Measurements from ENCODE around the gene NAA25.
"Not testable (repeated sequence)": the region's sequence is repeated elsewhere in the genome, so short reads cannot be mapped to it uniquely, and the experiment has no call there.

NAA25 gene

DNA sequence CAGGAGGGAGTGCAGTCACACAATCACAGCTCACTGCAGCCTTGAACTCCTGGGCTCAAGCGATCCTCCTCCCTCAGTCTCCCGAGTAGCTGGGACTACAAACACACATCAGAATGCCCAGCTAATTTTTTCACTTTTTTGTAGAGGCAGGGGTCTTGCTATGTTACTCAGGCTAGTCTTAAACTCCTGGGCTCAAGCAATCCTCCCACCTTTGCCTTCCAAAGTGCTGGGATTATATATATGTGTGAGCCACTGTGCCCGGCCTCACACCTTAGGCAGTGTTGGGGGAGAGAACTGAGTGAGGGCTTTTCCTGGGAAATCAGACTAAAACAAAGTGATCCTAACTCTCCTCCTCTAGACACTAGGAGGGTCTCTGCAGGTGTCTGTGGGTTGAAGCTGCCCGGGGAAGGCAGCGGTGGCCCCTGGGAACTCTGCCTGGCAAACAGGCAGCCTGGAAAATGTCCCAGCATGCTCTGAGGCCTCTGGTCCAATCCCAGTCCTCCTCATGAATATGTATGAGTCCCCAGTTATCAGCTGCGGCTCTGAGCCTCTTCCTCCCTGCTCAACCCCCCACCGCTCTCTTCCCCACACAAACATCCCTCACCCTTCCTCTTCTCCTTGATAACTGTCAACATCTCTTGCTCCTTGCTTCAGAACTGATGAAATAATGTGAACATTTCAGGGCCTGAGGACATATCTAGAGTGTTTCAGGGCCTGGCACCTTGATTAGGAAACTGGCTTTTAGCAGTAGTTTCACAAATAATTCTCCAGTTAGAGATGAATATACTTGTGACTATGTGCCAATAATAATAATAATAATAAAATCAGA is 7.9 kb upstream of the NAA25 start:
- DNase-seq = no peak

DNA sequence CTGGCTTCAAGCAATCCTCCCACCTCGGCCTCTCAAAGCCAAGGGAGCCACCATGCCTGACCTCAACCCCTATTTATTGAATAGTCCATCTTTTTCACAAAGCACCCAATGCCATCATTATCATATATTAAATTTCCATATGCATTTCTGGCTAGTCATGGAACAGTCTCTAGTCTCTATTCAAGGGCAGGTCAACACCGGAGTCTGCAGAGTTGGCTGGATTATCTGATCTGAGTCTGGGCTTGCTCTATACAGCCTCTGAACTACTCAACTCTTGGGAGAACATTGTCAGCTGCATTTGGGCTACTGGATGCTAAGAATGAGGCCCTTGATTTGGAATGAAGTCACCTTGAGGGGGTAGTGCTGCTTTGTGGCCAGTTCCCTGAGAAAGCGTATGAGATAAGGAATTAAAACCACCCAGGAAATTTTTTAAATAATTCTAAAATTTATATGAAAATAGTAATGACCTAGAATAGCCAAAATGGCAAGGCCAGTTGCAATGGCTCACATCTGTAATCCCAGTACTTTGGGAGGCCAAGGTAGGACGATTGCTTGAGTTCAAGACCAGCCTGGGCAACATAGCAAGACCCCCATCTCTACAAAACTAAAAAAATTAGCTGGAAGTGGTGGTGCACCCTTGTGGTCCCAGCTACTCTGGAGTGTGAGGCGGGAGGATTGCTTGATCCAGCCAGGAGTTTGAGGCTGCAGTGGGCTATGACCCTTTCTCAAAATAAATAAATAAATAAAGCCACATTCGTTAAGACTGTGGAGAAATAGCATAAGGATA is 6.9 kb upstream of the NAA25 start:
- no peak for DNase-seq

DNA sequence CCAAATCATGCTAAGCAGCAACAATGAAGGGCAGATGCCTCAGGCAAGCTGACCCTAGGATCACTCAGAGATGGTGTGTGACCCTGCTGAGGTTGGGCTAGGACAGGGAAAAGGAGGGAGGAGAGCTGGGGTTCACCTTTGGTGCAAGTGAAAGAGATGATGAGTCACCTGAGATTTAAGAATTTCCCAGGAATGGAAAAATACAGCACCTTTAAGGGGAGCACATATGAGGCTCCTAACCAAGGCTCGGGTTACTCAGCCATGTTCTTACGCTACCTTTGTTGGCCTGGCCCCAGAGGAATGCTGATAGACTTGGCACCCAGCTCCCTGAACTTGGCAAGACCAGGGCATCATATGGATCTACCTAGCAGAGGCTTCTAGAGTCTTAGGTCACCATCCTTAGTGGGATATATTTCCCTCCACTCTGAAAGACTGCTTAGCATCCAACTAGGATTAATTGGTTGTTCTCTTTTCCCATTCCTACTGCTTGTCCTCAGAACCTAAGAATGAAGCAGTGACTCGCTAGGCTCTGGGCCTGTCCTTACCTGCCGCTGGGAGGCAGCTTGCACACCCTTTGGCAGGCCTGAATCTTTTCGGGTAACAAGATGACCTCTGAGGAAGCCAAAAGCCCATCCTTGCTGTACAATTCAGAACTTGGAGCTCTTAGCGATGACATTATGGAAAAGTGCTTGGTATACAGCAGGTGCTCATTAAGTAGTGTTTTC is 4.0 kb upstream of the NAA25 start:
- DNase-seq = no peak

DNA sequence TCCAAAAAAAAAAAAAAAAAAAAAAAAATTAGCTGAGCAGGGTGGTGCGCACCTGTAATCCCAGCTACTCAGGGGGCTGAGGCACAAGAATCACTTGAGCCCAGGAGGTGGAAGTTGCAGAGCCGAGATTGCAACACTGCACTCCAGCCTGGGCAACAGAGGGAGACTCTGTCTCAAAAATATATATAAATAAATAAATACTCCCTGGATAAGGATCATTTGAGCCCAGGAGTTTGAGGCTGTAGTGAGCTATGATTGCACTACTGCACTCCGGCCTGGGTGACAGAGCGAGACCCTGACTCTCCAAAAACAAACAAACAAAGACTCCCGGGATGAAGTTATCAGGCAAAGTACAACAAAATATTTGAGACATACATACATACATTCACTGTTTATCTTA is 3.3 kb upstream of the NAA25 start:
- DNase-seq = no peak

DNA sequence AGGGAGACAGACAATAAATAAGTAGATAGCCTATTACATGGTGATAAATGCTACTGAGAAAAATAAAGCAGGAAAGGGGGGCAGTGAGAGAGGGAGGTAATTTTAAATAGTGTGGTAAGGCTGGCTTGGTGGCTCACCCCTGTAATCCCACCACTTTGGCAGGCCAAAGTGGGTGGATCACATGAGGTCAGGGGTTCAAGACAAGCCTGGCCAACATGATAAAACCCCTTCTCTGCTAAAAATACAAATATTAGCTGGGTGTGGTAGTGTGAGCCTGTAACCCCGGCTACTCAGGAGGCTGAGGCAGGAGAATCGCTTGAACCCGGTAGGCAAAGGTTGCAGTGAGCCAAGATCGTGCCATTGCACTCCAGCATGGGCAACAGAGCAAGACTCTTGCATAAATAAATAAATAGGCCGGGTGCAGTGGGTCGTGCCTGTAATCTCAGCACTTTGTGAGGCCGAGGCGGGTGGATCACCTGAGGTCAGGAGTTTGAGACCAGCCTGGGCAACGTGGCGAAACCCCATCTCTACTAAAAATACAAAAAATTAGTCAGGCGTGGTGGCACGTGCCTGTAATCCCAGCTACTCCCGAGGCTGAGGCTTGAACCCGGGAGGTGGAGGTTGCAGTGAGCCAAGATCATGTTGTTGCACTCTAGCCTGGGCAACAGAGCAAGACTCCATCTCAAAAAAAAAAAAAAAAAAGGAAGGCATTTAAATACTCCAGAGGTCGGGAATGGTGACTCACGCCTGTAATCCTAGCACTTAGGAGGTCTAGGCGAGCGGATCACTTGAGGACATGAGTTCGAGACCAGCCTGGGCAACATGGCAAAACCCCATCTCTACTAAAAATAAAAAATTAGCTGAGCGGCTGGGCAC is 2.4 kb upstream of the NAA25 start:
- DNase-seq = not testable (repeated sequence)

DNA sequence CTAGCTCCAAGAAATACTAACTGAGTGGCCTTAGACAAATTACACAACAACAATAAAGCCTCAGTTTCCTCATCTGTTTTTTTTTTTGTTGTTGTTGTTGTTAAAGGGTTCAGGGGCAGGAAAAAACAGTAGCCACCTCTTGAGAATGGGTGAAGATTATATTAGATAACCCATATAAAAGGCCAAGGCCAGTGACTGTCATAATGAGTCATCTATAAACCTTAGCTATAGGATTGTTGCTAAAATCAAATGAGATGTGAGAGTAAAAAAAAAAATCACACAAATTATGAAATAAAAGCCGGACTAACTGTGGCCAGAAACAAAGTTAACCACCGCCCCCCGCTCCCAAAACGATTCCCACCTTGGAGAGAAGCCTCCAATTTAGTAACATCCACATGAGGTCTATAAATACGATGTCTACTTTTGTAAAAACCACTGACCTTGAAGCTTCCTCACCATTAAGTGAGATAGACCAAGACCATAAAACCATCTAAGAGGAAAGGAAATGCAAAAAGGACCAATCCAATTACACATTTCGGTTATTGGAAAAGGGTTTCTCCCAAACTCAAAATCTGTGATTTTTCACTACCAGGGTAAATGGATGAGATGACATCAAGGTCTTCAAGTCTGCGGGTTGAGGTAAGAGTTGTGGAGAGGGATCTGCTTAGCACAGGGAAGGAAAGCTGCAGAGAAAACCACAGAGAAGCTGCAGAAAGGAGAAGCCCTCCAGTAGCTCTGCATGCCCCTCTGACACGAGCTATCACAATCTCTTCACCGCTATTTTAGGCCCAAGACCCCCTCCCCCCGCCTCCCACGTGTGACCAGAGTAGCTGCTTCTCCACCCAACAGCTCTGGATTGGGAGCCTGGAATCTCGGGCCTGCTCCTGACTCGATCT is 1.0 kb downstream of the NAA25 start:
- DNase-seq = no peak

DNA sequence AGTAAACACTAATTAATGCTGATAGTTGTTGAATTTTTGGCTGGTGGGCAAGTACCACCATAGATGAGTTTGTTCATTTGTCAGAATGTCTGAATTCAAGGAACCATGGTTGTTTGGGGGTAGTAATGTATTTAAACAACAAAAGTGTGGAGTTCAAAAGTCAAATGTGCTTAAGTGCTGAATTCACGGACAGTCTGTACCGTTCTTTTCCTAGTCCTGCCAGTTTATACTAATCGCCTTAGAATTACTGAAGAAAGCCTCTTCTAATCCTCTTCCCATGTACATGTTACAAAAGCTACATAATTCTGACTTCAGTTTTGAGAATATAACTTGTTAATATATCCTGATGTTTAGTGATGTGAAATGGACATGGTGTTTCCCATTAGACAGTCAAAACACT is 2.7 kb downstream of the NAA25 start:
- DNase-seq = no peak

DNA sequence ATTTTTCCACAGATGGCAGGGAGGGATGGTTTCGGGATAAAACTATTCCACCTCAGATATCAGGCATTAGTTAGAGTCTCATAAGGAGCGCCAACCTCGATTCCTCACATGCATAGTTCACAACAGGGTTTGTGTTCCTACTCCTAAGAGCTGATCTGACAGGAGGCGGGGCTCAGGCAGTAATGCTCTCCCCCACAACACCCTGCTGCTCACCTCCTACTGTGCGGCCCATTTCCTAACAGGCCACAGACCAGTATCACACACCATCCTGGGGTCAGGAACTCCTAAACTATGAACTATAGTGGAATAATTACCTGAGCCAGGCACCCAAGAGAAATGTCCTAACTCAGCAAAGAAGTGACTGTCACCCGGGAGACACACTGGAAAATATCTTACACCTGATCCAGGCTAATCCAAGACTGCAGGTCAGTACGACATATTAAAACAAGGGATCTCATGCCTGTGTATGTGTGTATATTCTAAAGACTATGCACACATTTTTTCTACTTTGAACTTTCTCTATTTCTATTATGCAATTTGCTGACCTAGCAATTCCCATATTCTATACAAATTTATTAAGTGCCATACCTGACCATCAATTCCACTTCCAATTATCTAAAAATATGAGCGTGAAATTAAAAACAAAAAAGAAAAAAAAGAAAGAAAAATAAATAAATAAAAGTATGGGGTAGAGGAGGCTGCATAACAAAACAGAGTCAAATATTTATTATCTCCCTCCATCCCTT is 4.7 kb downstream of the NAA25 start:
- DNase-seq = no peak

DNA sequence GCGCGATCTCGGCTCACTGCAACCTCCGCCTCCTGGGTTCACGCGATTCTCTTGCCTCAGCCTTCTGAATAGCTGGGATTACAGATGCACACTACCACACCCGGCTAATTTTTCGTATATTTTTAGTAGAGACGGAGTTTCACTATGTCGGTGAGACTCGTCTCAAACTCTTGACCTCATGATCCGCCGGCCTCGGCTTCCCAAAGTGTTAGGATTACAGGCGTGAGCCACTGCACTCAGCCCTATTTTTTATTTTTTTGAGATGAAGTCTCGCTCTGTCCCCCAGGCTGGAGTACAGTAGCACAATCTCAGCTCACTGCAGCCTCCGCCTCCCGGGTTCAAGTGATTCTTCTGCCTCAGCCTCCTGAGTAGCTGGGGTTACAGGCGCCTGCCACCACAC is 5.8 kb downstream of the NAA25 start:
- DNase-seq = not testable (repeated sequence)

DNA sequence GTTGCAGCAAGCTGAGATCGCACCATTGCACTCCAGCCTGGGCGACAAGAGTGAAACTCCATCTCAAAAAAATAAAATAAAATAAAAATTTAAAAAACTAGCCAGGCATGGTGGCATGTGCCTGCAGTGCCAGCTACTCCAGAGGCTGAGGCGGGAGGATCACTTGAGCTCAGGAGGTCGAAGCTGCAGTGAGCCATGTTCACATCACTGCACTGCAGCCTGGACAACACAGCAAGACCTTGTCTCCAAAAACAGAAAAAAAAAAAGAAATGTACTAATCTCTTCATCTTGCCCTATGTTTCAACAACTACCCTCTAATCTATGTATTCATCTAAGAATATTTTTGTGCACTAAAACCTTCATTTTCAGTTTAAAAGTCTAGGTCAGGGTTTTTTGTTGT is 6.5 kb downstream of the NAA25 start:
- no peak for DNase-seq

DNA sequence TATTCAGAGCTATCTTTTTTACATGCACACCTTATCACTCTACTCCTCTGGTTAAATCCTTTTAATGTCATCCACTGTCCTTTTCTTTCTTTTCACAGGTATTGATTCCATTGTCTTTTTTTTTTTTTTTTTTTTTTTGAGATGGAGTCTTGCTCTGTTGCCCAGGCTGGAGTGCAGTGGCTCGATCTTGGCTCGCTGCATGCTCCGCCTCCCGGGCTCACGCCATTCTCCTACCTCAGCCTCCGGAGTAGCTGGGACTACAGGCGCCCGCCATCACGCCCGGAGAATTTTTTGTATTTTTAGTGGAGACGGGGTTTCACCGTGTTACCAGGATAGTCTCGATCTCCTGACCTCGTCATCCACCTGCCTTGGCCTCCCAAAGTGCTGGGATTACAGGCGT is 8.1 kb downstream of the NAA25 start:
- DNase-seq = not testable (repeated sequence)

DNA sequence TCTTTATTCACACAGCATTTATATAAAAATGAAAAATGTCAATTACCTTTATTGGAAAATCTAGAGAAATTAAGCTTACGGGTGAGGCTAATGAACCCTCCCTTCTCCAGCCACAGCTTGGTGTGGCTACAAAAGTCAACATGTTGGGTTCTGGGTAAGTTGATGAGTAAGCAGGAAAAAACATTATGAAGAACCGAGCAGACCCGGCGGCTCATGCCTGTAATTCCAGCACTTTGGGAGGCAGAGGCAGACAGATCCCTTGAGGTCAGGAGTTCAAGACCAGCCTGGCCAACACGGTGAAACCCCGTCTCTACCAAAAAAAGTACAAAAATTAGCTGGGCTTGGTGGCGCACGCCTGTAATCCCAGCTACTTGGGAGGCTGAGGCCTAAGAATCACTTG is 10.9 kb downstream of the NAA25 start:
- DNase-seq = no peak

DNA sequence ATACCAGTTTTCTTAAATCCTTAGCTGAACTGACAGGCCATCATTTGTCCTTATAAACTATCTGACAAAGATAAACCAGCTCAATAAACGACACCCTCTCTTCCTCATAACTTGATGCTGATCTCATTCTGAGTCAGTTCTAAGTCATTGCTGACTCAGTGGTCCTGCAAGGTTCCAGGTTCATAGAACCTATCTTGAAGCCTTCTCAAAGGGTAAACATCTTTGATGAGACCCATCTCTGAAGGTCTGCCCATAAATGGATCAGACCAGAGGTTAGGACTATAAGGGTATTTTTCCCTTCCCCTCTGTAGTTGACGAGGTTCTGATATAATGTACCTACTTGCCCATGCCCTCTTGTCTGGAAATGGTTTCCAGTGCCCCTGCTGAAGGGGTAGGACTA is 11.9 kb downstream of the NAA25 start:
- no peak for DNase-seq

DNA sequence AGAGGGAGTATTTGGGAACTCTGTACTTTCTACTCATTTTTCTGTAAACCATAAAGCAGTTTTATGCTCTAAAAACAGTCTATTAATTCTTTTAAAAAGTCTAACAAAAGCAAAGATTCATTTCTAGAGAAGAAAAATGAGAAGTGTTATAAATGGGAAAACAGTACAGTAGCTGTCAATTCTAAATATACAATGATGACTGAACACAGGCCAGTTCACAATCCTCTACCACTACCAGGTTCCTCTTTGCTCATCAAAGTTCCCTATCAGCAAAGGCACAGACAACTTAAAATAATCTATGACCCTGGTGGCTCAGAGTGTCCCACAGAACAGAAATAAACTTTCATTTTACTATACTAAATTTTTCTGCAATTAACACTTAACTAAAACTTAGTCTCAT is 12.5 kb downstream of the NAA25 start:
- DNase-seq = no peak

DNA sequence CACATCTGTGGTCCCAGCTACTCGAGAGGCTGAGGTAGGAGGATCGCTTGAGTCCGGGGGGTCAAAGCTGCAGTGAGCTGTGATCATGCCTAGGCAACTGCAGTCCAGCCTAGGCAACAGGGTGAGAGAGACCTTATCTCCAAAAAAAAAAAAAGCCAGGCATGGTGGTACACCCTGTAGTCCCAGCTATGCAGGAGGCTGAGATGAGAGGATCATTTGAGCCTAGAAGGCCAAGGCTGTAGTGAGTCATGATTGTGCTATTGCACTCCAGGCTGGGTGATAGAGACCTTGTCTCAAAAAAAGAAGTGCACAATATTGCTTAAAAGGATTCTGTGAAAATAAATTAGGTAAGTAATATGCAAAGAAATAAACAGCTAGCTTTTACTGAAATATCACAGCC is 17.0 kb downstream of the NAA25 start:
- DNase-seq = no peak

DNA sequence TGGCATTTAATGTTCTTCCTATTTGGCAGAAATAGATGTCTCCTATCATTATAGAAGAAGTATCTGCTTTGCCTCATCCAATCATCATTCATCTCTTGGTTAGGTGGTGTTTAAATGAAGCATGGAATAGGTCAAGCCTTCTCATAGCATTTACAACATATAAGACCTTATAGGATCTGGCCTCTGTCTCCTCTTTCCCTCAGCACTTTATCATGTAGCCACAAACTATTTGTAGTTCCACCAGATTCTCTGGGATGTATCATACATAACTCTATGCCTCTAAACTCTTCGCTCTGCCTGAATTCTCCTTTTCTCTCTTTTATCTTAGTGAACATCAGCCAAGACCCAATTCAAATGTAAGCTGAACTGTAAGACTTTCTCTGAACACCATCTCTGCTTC is 20.7 kb downstream of the NAA25 start:
- no peak for DNase-seq

DNA sequence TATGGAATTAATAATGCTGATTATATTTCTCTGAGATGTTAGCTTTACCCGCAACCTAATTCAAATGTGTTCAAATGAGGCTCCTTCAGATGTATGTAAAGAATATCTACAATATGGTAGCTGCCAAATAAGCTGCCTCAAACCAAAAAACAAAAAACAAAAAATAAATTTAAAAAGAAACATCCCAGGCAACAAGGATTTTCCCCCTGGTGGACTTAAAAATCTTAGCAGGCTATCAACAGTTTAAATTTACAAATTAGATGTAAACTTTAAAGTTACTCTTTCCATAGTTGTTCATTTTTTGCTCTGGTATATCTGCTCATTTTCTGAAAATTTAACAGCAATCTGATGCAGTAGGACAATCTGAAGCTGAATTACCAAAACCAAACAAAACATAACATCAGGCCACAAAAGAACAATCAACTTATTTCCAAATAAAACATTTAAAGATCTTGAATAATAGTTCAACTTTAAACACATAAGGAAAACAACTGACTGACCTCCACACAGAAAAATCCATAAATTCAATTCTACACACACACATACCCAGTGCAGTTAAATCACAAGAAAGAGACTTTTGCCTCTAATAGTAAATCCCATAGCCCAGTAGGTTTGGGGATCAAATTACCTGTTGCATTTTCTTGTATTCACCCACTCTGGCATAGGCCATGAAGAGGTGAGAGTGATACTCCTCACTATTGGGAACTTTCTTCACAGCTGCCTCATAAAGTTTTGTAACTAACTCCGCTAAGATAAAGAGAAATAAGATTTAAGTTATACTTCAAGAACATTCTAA is 21.3 kb downstream of the NAA25 start:
- DNase-seq = no peak

DNA sequence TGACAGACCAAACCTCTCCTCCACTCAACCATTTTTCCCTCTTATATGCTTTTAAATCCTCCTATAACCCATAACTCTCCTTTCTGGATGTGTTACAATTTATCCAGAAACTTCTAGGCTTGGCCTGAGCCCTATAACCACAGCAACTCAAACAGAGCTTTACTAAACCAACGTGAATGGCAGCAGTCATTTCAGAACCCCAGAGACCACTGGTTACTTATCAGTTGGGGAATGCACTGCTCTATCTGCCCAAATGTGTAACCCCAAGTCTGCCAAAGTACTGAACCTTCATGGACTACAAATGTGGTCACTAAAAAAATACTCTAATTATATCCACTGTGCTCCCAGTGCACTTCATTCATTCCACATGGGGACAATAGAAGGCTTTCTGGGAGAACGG is 42.0 kb downstream of the NAA25 start:
- DNase-seq = no peak

DNA sequence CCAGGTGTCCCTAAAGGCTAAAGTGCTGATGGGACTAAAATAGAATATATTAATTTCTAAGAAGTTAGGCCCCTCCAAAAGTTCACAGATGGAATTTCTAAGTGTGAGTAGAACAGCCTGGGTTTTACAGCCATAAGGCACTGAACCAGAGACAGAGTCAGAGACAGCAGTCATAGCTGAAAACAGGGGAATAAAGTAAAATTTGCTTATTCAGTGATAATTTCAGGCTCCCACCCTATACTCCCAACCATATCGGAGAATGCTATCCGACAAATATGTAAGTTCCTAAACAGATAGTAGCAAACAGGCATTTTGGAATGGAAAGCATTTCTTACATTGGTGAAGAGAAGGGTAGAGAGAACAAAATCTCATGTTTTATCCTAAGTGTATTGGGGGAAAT is 45.3 kb downstream of the NAA25 start:
- no peak for DNase-seq

DNA sequence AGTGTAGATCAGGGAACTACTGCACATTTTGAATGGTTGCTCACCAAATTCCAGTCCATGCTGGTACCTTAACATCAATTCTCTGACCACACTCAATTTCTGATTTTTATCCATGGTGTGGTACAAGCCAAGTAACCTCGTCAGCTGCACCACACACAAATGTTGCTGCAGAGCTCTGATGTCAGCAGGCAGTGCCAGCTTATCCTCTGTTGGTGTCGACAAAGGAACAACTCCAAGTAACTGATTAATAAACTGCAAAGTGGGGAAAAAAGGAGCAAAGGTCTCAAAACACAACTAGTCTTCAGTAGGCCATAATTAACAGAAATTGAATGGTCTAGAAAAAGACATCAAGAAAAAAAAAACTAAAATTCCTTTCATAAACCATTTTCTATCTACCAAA is 47.4 kb downstream of the NAA25 start:
- no peak for DNase-seq

Data from NCI-H1048 (cell line).